HG03575 (cell line): ENCODE data around the gene ACBD3.

Experiments
- ATAC-seq: cut with Tn5 transposase; IDR thresholded peaks from one replicate; pipeline ENCODE4 v1.9.1; 2021; ENCODE audit not compliant: unreplicated experiment, insufficient number of reproducible peaks, low FRiP score; ENCODE audit errors: extremely low read depth

Gene ACBD3

DNA sequence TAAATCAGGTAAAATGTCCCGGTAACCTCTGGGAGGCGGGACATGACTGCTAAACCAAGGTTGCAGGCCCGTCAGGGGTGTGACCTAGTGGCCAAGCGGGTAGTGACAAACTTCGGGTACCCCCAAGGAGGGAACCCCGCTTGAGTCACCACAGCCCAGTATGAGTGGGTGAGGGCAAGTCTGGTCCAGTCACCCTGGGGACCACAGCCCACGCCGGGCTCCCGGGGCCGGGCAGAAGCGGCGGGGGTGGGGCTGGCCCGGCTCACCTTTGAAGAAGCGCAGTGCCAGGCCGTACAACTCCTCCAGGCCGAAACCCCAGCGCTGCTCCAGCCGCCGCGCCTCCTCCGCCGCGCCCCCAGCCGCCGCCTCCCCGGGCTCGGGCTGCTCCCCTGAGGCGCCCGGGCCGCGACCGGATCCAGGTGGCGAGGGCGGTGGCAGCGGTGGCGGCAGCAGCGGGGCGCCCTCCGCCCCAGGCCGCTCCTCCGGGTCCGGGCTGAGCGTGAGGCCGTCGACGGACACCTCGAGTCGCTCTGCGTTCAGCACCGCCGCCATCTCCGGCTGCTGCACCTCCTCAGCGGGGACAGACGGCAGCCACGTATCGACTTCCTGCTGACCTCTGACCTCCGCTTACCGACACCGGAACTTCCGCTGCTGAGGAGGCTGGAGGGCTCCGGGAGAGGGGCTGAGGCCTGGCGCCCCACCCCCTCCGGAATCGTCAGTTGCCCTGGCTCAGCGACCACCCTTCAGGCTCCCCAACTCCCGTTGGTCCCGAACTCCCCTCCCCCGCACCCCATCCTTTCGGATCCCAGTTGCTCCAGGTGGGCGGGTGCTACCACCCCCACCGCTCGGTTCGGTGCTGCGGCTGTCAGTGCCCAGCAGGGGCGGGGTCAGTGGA lies at the start of gene ACBD3:
Gene ACBD3, minus strand, starts transcription at position 618 of the 895 bp plus-strand sequence. Its CDS starts 66 bp downstream, at position 552.
- ATAC-seq: no peak

DNA sequence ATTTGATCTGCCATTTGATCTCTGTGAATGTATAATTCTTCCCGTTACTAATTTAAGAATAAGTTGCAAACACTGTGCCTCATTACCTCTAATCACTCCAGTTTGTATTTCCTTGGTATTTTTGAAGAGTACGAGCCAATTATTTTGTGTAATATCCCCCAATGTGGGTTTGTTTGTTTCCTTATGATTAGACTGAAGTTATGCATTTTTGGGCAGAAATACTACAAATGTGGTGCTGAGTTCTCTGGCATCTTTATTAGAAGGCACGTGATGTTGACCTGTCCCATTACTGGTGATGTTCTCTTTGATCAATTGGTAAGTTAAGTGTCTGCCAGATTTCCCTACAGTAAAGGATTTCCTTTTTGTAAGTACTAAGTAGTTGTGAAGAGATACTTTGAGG lies 47.3 kb upstream of the ACBD3 start:
- ATAC-seq: no peak

DNA sequence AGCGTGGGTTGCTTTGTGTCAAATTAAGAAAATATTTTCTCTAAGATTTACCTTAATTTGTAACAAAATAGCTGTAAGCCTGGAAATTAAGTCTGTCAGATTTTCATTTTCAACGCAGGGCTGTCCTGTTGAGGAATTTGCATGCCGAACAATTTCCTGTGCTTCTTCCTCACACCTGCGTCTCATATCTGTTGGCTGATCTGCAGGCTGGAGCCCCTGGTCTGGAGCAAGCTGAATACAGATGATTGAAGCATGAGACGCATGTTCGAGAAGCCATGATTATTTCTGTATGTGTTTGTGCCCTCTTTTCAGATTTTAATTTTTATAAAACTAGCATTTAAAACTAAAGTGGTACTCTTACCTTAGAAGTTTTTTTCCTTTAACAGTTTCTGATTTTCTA lies 46.8 kb upstream of the ACBD3 start:
- ATAC-seq: no peak

DNA sequence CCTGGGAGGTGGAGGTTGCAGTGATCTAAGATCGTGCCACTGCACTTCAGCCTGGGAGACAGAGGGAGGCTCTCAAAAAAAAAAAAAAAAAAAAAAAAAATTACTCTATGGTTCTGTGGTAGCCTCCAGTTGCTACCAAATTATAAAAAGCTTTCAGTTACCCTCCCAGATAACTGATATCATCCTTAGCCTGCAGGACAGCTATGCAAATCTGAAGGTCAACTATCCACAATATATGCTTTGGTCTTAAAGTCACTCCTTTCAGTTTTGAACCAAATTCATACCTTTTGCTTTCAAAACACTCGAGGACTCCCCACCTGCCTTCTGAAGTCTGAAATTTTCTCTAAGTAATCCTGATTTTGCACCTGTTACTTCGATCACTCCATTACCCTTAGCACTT lies 40.1 kb upstream of the ACBD3 start:
- ATAC-seq: no peak

DNA sequence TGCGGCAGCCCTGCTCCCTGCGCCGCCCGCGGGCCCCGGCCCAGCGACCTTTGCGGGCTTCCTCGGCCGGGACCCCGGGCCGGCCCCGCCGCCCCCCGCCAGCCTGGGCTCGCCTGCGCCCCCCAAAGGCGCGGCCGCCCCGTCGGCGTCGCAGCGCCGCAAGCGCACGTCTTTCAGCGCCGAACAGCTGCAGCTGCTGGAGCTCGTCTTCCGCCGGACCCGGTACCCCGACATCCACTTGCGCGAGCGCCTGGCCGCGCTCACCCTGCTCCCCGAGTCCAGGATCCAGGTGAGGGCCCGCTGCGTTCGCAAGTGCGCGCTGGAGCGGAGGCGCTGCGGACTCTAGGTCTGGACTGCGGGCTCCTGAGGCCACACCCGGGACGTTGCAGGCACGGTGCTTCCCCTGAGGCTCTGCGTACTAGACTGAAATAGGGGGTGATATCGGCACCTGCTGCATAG lies 37.3 kb upstream of the ACBD3 start:
- ATAC-seq: no peak

DNA sequence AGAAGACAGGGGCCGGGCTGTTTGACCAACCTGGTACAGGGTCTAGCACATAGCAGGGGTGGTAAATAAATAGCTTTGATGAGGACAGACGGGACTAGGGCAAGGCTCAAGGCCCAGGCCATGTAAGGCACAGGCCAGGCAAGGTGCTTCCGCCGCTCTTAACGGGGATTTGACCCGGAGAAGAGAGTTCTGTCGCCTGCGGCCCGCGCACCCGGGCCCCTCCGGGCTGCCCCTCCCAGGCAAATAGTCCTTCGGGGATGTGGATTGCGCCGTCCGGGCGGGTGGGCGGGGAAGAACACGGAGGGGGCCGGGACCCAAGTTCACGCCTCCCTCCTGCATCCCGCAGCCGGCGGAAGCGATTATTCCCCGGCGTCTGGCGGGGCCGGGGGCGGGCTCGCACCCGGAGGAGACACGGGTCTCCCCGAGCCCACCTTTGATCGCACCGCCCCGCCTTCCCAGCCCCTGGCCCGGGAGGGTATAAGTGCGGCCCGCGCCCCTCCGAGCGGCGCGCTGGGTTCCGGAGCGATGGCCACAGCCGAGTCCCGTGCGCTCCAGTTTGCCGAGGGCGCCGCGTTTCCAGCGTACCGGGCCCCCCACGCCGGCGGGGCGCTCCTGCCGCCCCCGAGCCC lies 36.7 kb upstream of the ACBD3 start, which contains the start of gene MIXL1:
Gene MIXL1, plus strand, starts transcription at position 508 of the 629 bp plus-strand sequence. Its CDS starts 18 bp downstream, at position 526.
- ATAC-seq: no peak

DNA sequence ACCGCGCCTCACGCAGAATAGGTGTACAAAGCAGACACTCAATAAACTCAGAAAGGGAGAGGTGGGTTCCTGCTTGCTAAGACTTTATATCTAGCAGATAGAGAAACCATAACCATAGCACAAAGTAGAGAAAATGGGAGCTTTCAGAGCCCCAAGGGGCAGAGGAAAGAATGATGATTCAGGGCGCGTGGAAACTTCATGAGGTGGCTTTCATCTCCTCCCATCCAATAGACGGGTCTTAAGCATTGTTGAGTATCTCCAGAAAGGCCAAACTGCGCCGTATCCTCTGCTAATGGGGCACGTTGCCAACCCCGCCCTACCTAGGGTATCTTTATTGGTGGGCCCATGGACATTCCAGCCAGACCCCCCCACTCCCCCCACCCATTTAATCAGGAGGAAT lies 36.1 kb upstream of the ACBD3 start:
- no peak for ATAC-seq

DNA sequence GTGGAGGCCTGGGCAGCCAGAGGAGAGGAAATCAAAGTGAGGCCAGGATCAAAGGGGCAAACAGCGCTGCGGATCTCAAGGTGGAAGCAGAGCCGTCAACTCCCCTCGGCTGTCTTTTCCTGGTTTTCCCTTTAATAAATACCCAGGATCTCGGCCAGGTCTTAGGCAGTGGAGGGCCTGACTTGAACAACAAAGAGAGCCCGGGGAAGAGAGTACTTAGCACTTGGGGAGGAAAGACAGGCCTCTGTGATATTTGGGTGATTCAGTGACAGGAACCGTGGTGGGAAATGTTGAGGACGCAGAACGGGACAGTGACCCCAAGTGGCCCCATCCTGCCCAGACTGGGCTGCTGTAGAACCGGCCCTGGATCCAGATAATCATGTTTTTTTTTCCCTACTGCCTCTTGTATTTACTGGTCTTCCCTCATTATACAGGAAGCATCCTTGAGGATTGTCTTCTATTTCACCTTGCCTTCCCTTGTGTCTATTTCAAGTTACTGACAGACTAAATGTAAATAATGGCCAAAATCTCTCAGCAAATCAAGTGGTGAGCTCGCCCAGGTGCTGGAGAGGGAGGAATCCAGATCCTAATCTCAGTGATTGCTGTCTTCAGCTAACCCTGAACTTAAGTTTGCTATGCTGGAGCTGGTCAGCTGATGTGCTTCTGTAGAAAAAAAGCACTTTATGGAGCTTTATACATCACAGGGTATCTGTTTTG lies 34.1 kb upstream of the ACBD3 start:
- ATAC-seq: no peak

DNA sequence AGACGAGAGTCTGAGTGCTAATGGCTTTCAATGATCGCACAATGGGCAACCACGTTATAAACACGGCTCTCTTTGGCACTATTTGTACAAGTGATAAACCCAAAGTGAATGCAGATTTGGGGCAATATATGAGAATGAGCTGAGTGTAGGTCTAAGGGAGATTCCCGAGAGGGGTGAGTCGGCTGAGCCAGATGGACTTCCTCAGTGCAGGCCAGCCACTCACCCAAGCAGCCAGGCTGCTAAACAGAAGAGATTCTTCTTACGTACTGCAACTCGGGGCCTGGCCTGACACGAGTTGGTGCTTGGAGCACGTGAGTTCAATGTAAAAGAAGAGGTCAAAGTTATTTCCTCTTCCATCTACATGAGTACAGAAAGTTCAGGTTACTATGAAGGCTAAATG lies 30.7 kb upstream of the ACBD3 start:
- no peak for ATAC-seq

DNA sequence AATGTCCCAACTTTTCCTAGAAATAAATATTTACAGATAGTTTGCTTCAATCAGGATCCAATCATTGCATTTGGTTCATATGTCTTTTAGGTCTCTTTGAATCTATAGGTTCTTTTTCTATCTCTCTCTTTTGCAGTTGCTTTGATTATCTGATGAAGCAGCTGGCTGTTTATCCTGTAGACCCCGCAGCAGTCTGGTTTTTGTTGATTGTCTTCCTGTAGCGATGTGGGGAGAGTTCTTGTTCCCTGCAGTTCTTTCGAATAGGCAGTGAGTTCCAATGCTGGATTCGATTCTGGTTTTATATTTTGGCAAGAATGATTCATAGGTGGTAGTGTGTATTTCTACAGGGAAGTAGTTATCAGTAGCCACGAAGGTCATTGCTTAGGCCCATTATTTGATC lies 29.5 kb upstream of the ACBD3 start:
- ATAC-seq: no peak

DNA sequence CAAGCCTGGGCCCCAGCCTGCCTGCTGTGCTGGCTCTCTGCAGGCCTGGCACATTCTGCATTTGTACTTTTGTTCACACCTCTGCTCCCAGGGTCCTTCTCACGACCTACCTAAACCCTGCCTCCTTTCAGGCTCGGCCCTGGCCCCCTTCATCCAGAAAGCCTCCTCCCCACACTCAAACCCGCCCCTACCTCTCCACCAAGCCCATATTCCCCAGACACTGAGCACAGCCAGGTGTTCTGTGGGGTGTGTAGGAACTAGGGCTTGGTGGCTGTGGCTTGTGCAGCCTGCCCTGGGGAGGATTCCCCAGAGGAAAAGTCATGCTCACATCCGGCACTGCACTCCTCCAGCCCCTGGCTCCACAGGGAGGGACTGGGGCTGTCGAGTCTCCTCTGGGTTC lies 28.7 kb upstream of the ACBD3 start:
- ATAC-seq: no peak

DNA sequence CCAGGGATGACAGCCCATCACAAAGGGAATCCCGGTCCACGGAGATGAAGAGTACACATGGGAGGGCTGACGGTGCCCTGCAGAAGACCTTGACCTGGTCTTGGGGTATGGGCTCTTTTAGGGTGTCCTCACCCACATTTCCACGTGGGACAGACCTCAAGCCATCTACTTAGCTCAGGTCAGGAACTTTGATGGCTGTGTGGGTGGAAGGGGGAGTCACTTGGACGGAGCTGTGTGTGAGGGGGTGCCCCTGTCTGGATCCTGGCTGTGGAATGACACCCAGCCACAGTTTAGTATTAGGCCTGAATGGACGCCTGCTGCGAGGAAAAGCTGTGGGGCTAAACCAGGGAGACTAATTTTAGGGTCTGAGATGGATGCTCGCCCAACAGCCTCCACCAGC lies 26.0 kb upstream of the ACBD3 start:
- ATAC-seq: no peak

DNA sequence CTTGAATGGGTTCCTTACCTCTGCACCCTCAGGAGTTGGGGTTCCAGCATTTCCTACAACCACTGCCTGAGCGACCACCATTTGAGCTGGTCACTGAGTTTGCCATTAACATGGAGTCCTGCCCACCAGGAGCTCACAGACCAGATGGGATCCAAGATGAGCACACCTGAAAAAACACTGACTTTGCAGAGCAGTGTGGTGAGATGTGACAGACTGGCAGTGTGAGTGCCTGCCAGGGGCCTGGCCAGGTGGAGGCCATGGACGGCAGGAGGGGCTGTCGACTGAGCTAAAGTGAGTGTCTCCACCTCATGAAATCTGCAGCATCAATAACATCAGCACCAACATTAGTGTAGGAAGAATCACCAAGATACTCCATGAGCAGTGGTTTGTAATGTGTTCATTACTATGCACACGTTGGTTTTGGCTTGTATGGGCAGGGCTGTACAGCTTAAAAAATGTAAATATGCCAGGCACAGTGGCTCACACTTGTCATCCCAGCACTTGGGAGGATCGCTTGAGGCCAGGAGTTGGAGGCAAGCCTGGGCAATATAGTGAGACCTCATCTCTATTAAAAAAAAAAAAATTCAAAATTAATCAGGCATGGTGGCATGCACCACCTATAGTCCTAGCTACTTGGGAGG lies 24.8 kb upstream of the ACBD3 start:
- ATAC-seq: no peak

DNA sequence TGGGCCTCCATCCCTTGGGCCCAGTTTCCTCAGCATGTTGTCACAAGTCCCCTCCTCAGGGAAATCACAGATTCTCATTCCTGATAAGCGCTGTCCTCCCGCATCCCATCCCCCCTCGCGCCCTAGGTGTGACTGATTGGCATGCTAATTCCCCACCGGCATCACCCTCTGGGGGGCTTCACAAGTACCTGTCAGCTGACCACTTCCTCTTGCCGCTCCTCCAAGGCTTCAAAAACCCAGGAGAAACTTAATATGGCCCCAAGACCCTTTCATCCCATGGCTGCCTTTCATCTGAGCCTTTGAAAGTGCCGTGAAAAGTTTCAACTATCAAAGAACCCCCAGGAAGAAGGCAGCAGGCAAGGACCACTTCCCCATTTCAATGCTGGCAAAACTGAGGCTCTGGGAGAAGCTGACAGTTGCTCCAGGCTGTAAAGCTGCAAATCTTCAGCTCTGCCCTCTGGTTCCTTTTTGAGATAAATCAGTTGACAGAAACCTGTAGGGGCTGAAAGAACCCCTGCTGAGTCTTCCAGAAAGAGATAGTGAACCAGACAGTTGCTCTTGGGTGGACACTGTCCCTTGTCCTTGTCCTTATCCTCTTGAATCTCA lies 24.1 kb upstream of the ACBD3 start:
- ATAC-seq: no peak

DNA sequence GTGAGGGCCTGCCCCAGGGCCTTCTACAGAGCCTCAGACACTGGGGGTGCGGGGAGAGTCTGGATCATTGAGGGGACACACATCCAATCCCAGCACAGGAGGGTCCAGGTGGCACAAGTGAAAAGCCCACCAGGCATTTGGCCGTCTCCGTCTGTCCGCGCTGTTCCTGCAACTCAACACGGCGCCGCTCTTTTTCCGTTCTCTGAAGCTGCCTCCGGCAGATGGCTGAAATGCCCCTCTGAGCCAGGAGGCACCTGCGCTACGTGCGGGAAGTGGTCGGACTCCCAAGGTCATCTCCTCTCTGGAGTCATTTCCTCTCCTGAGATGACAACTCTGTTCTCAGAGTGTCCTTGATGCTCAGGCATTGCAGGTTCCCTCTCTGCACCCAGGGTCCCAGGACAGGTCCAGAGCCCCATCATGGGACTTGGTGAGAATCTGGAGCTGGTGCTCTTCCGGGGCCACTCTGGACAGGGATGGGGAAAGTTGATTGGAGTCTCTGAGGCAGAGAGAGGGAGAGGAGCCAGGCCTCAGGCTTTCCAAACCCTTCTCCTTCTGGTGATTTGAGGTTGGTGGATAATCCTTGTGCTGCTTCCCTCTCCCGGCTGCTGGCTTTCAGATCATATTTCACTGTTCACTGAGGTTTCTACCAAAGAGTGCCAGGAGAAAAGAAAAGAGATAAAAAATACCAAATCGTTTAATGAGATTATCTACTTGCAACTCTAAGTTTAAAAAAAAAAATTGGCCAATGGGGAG lies 22.9 kb upstream of the ACBD3 start:
- ATAC-seq: no peak

DNA sequence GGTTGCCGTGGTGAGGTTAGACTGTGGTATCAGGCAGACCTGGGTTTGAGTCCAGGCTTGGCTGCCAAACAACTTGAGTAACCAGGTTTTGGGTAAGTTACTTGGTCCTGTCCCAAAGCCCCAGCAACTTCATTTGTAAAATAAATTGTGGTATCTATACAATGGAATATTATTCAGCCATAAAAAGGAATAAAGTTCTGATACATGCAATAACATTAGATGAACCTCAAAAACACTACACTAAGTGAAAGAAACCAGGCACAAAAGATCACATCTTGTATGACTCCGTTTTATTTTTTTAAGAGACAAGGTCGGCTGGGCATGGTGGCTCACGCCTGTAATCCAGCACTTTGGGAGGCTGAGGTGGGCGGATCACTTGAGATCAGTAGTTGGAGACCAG lies 20.5 kb upstream of the ACBD3 start:
- no peak for ATAC-seq

DNA sequence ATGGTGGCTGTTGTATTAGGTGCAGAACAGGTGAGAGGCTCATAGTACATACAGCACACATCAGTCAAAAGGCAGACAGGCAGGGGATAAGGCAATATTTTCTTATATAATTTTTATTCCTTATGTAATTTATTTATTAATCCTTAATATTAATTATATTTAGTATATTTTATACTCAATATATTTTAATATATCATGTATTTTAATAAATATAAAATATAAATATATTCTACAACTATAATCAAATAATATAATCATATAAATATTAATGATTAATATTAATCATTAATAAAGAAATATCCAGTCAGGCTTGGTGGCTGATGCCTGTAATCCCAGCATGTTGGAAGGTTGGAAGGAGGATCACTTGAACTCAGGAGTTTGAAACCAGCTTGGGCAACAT lies 17.7 kb upstream of the ACBD3 start:
- ATAC-seq: no peak

DNA sequence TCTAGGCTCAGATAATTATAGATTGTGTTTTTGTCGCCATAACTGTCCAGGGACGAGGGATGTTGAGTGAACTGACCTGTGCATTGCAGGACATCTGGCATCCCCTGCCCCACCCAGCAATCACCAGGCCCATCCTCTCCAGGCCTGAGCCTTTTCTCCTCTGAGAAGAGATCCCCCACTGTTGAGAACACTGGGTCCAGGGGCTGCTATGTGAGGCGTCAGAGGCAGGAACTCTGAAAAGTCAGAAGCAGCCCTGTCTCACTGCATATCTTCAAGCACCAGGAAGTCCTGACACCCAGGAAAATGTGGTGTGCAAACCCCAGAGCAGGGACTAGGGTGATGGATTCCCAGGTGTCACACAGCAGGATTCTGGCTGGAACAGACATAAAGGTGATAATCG lies 17.1 kb upstream of the ACBD3 start:
- no peak for ATAC-seq
